Inflammatory macrophage (primary cell): ENCODE results near the gene TYW1.
"Not testable (repeated sequence)": the region's sequence is repeated elsewhere in the genome, so short reads cannot be mapped to it uniquely, and the experiment has no call there.

Experiments
- DNase-seq, 2 donors: peaks; one replicate each; pipeline ENCODE4 v3.0.0-alpha.2; 2020 to 2022

The TYW1 gene

GRCh38 chr7:67135617-67136486 is 139.2 kb downstream of the TYW1 start:
- DNase-seq: not testable (repeated sequence)

- DNase-seq: not testable (repeated sequence)
Observed at GRCh38 chr7:67137489-67137888, 140.9 kb downstream of the TYW1 start.

- not testable (repeated sequence) for DNase-seq
Observed at GRCh38 chr7:67139876-67140275, 143.2 kb downstream of the TYW1 start.

- DNase-seq: not testable (repeated sequence)
Observed at GRCh38 chr7:67141001-67141400, 144.4 kb downstream of the TYW1 start.

GRCh38 chr7:67143091-67143786 is 146.6 kb downstream of the TYW1 start:
- DNase-seq: peak in 1 of 2 donors; percentile 26

- not testable (repeated sequence) for DNase-seq
Observed at GRCh38 chr7:67145581-67146193, 149.1 kb downstream of the TYW1 start.

GRCh38 chr7:67149131-67149530 is 152.5 kb downstream of the TYW1 start:
- DNase-seq: not testable (repeated sequence)

- not testable (repeated sequence) for DNase-seq
Observed at GRCh38 chr7:67154374-67154773, 157.7 kb downstream of the TYW1 start.

- DNase-seq: not testable (repeated sequence)
Observed at GRCh38 chr7:67156064-67156463, 159.4 kb downstream of the TYW1 start.

GRCh38 chr7:67163285-67163684 is 166.7 kb downstream of the TYW1 start:
- not testable (repeated sequence) for DNase-seq

- not testable (repeated sequence) for DNase-seq
Observed at GRCh38 chr7:67171151-67171550, 174.5 kb downstream of the TYW1 start.

- not testable (repeated sequence) for DNase-seq
Observed at GRCh38 chr7:67176730-67177129, 180.1 kb downstream of the TYW1 start.

GRCh38 chr7:67178915-67179688 is 182.5 kb downstream of the TYW1 start:
- DNase-seq: not testable (repeated sequence)

GRCh38 chr7:67182956-67183750 is 186.5 kb downstream of the TYW1 start:
- DNase-seq: not testable (repeated sequence)

GRCh38 chr7:67184912-67185659 is 188.5 kb downstream of the TYW1 start:
- not testable (repeated sequence) for DNase-seq

- not testable (repeated sequence) for DNase-seq
Observed at GRCh38 chr7:67185660-67186129, 189.1 kb downstream of the TYW1 start.

GRCh38 chr7:67189160-67189559 is 192.5 kb downstream of the TYW1 start:
- not testable (repeated sequence) for DNase-seq

GRCh38 chr7:67189801-67190465 is 193.3 kb downstream of the TYW1 start:
- not testable (repeated sequence) for DNase-seq

- not testable (repeated sequence) for DNase-seq
Observed at GRCh38 chr7:67191002-67191720, 194.5 kb downstream of the TYW1 start.
